Mesothelial cell of epicardium (in vitro differentiated cells): Measurements from ENCODE around the gene PARD3B. TPM values are rescaled to one million over a fixed set of nuclear protein-coding genes. Genes with fewer than 3 reads are reported as not detected.
A peak's percentile ranks its signal among the peaks of the same experiment; 100 is the strongest.

ENCODE experiments used
- DNase-seq, 2 experiments: peaks; one replicate each; pipeline ENCODE4 v3.0.0; 2021; ENCODE audit warnings: low spot score in 2 of 2; ENCODE audit not compliant: unreplicated experiment in 2 of 2
- H3K27ac Mint-ChIP-seq: 2 replicates; pipeline ENCODE4 v1.8.0; 2021; ENCODE audit warnings: mixed read lengths
- H3K27me3 Mint-ChIP-seq: 2 replicates; pipeline ENCODE4 v1.8.0; 2021; ENCODE audit warnings: low read depth, mixed read lengths
- H3K36me3 Mint-ChIP-seq: 2 replicates; pipeline ENCODE4 v1.8.0; 2021; ENCODE audit warnings: mixed read lengths
- H3K4me1 Mint-ChIP-seq: 2 replicates; pipeline ENCODE4 v1.8.0; 2021; ENCODE audit warnings: mixed read lengths
- H3K4me3 Mint-ChIP-seq: 2 replicates; pipeline ENCODE4 v1.8.0; 2021; ENCODE audit warnings: mild to moderate bottlenecking, moderate library complexity, mixed read lengths
- H3K9me3 Mint-ChIP-seq: 2 replicates; pipeline ENCODE4 v1.8.0; 2021; ENCODE audit warnings: mixed read lengths
- CTCF ChIP-seq: fragments of 200-600 bp; sonication (generic); IDR thresholded peaks from one replicate; pipeline ENCODE4 v1.5.0; 2021; ENCODE audit warnings: antibody characterized with exemption; ENCODE audit not compliant: unreplicated experiment
- total RNA-seq: library from RNA; stranded (reverse); gene quantifications from 3 replicates; pipeline ENCODE4 v1.2.1, GENCODE V29; 2021

The PARD3B gene
- total RNA-seq, 1 donor from 2014 or later = 23.4 TPM

- Mint-ChIP-seq H3K36me3 (peaks cover 2% of the 10 kb centered on the region), H3K27me3 (no peaks in the 10 kb centered on the region), H3K27ac (no peak overlapping the region), H3K4me1 (peaks cover 5% of the 10 kb centered on the region), H3K9me3 (no peaks in the 10 kb centered on the region), H3K4me3 (no peak overlapping the region)
- TF ChIP-seq CTCF = no peak
- DNase-seq = no peak
Observed at GRCh38 chr2:205297368-205297767, 752.1 kb downstream of the PARD3B start.

- H3K9me3 Mint-ChIP-seq = no peaks in the 10 kb centered on the region
- TF ChIP-seq CTCF = no peak
- peak overlapping the region; percentile 5 for H3K27ac Mint-ChIP-seq
- H3K4me1 Mint-ChIP-seq = peaks cover 5% of the 10 kb centered on the region
- no peak overlapping the region for H3K4me3 Mint-ChIP-seq
- peaks cover 2% of the 10 kb centered on the region for H3K36me3 Mint-ChIP-seq
- no peak for DNase-seq
- H3K27me3 Mint-ChIP-seq = no peaks in the 10 kb centered on the region
Observed at GRCh38 chr2:205297846-205298245, 752.6 kb downstream of the PARD3B start.

- Mint-ChIP-seq H3K4me3 (no peak overlapping the region), H3K27me3 (no peaks in the 10 kb centered on the region), H3K27ac (no peak overlapping the region), H3K36me3 (peaks cover 2% of the 10 kb centered on the region), H3K9me3 (no peaks in the 10 kb centered on the region), H3K4me1 (peaks cover 13% of the 10 kb centered on the region)
- no peak for TF ChIP-seq CTCF
- DNase-seq = no peak
Observed at GRCh38 chr2:205311201-205311600, 765.9 kb downstream of the PARD3B start.

DNA sequence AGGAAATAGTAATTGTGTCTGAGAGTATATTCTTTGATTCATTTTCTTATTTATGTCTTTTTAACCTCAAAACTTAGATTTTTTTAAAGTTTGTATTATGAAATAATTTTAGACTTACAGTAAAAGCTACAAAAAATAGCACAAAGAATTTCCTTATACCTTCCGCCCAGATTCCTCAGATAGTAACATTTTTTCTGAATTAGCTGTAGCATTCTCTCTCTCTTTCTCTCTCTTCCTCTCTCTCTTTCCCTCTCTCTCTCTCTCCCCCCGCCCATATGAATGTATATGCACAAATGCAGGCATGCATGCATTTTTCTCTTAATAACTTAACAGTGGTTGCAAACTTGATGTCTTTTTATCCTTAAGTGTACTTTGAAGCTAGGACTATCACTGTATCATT, 776.0 kb downstream of the PARD3B start:
- Mint-ChIP-seq H3K4me1 (peaks cover 16% of the 10 kb centered on the region), H3K4me3 (no peak overlapping the region), H3K27me3 (no peaks in the 10 kb centered on the region), H3K9me3 (peaks cover 12% of the 10 kb centered on the region), H3K27ac (peak overlapping the region; percentile 85), H3K36me3 (peaks cover 3% of the 10 kb centered on the region)
- TF ChIP-seq CTCF = no peak
- DNase-seq = no peak

GRCh38 chr2:205323929-205324328, 778.7 kb downstream of the PARD3B start:
- peaks cover 3% of the 10 kb centered on the region for H3K36me3 Mint-ChIP-seq
- H3K27me3 Mint-ChIP-seq = no peaks in the 10 kb centered on the region
- DNase-seq = no peak
- TF ChIP-seq CTCF = no peak
- H3K9me3 Mint-ChIP-seq = peaks cover 12% of the 10 kb centered on the region
- H3K4me1 Mint-ChIP-seq = peaks cover 16% of the 10 kb centered on the region
- H3K4me3 Mint-ChIP-seq = no peak overlapping the region
- H3K27ac Mint-ChIP-seq = no peak overlapping the region

DNA sequence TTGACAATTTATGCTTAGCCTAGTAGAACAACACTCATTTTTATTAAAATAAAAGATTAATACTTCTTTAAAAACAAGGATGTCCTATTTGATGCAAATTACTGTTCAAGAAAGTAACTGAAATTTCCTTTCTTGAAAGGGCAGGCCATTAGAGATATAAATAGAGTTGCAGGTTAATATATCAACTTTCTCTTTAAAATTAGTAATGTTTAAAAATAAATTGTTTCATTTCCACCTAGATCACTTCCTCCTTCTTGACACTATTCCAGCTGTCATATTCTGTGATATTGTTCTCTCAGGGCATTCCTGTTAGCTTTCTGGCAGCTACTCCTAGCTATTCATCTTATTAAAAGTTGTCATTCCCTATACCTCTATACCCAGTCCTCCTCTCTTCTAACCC, 779.1 kb downstream of the PARD3B start:
- Mint-ChIP-seq H3K9me3 (peaks cover 12% of the 10 kb centered on the region), H3K27me3 (no peaks in the 10 kb centered on the region), H3K27ac (no peak overlapping the region), H3K4me1 (peaks cover 16% of the 10 kb centered on the region), H3K36me3 (peaks cover 3% of the 10 kb centered on the region), H3K4me3 (no peak overlapping the region)
- DNase-seq = no peak
- TF ChIP-seq CTCF = no peak
